GM19324 (cell line): Measurements from ENCODE around the gene GRM4.
"Not testable (repeated sequence)": the region's sequence is repeated elsewhere in the genome, so short reads cannot be mapped to it uniquely, and the experiment has no call there.

Experiments used
- ATAC-seq: cut with Tn5 transposase; IDR thresholded peaks from one replicate; pipeline ENCODE4 v1.9.1; 2021; ENCODE audit warnings: mild to moderate bottlenecking, moderate library complexity; ENCODE audit not compliant: unreplicated experiment, low FRiP score

Gene GRM4

GRCh38 chr6:34050691-34051090 lies 95.2 kb downstream of the GRM4 start:
- no peak for ATAC-seq

GRCh38 chr6:34049395-34050342 lies 96.2 kb downstream of the GRM4 start:
- ATAC-seq, result no peak

- no peak for ATAC-seq
These were observed 97.7 kb downstream of the GRM4 start for GRCh38 chr6:34047913-34048867.

- ATAC-seq, result no peak
These were observed 99.3 kb downstream of the GRM4 start for GRCh38 chr6:34046617-34047016.

GRCh38 chr6:34045771-34046170 lies 100.1 kb downstream of the GRM4 start:
- ATAC-seq, result no peak

GRCh38 chr6:34044945-34045595 lies 100.8 kb downstream of the GRM4 start:
- no peak for ATAC-seq

- ATAC-seq, result no peak
These were observed 102.5 kb downstream of the GRM4 start for GRCh38 chr6:34043359-34043758.

- not testable (repeated sequence) for ATAC-seq
These were observed 103.9 kb downstream of the GRM4 start for GRCh38 chr6:34041998-34042397.

- ATAC-seq, result no peak
These were observed 104.5 kb downstream of the GRM4 start for GRCh38 chr6:34041385-34041784.

GRCh38 chr6:34039943-34040342 lies 105.9 kb downstream of the GRM4 start:
- no peak for ATAC-seq

- no peak for ATAC-seq
These were observed 108.7 kb downstream of the GRM4 start for GRCh38 chr6:34037151-34037550.

GRCh38 chr6:34036357-34037069 lies 109.4 kb downstream of the GRM4 start:
- no peak for ATAC-seq

GRCh38 chr6:34035704-34036356 lies 110.1 kb downstream of the GRM4 start:
- ATAC-seq, result no peak

GRCh38 chr6:34035161-34035560 lies 110.7 kb downstream of the GRM4 start:
- ATAC-seq, result no peak

GRCh38 chr6:34032856-34033255 lies 113.0 kb downstream of the GRM4 start:
- no peak for ATAC-seq

- no peak for ATAC-seq
These were observed 114.1 kb downstream of the GRM4 start for GRCh38 chr6:34031625-34032383.

GRCh38 chr6:34030831-34031624 lies 114.9 kb downstream of the GRM4 start:
- no peak for ATAC-seq
